HepG2 (cell line): Measurements from ENCODE around the gene FOXA1. TPM values are rescaled to one million over a fixed set of nuclear protein-coding genes. Genes with fewer than 3 reads are reported as not detected.

Experiments
- AHDC1 ChIP-seq: sonication (generic); formaldehyde crosslinking; IDR thresholded peaks from 2 replicates; pipeline ENCODE4 v1.5.1; 2020; ENCODE audit warnings: mild to moderate bottlenecking, missing genetic modification reagents, borderline replicate concordance
- ATF1 ChIP-seq: IDR thresholded peaks from 2 replicates; pipeline ENCODE4 v1.6.1; 2016; ENCODE audit warnings: mild to moderate bottlenecking, control low read depth
- CERS6 ChIP-seq: sonication (generic); formaldehyde crosslinking; IDR thresholded peaks from 2 replicates; pipeline ENCODE4 v1.5.0; 2020; ENCODE audit warnings: missing genetic modification reagents
- EZH2 ChIP-seq: conservative IDR thresholded peaks from 2 replicates; pipeline ENCODE4 v1.6.1; 2012; ENCODE audit warnings: mild to moderate bottlenecking, low read depth, low read length, moderate library complexity
- HHEX ChIP-seq: IDR thresholded peaks from 2 replicates; pipeline ENCODE4 v1.6.1; 2016; ENCODE audit warnings: control low read depth
- JUNB ChIP-seq: sonication (generic); formaldehyde crosslinking; IDR thresholded peaks from 2 replicates; pipeline ENCODE4 v1.8.0; 2022; ENCODE audit warnings: missing genetic modification reagents, mild to moderate bottlenecking, borderline replicate concordance
- MEIS1 ChIP-seq: sonication (generic); formaldehyde crosslinking; IDR thresholded peaks from 2 replicates; pipeline ENCODE4 v1.9.0; 2021; ENCODE audit warnings: mild to moderate bottlenecking, missing genetic modification reagents, moderate library complexity, borderline replicate concordance
- PHF20 ChIP-seq: sonication (generic); formaldehyde crosslinking; IDR thresholded peaks from 2 replicates; pipeline ENCODE4 v1.5.0; 2020; ENCODE audit warnings: mild to moderate bottlenecking, missing genetic modification reagents
- PRPF4 ChIP-seq: fragments of 200-400 bp; formaldehyde crosslinking; IDR thresholded peaks from 2 replicates; pipeline ENCODE4 v1.6.1; 2016; ENCODE audit warnings: low read length, low read depth; ENCODE audit not compliant: poor library complexity, severe bottlenecking
- REPIN1 ChIP-seq: sonication (generic); formaldehyde crosslinking; IDR thresholded peaks from 2 replicates; pipeline ENCODE4 v1.8.0; 2022; ENCODE audit warnings: missing genetic modification reagents, low read depth, mild to moderate bottlenecking, borderline replicate concordance
- SRSF1 ChIP-seq: fragments of 200-400 bp; formaldehyde crosslinking; optimal IDR thresholded peaks from 2 replicates; pipeline ENCODE3; 2017; ENCODE audit warnings: mild to moderate bottlenecking, low read depth, low read length, moderate library complexity
- THAP11 ChIP-seq: IDR thresholded peaks from 2 replicates; pipeline ENCODE4 v1.6.1; 2016; ENCODE audit warnings: missing biosample characterization, missing genetic modification reagents
- ZBTB44 ChIP-seq: sonication (generic); formaldehyde crosslinking; IDR thresholded peaks from 2 replicates; pipeline ENCODE4 v1.4.0; 2020; ENCODE audit warnings: missing genetic modification reagents
- ZNF276 ChIP-seq: sonication (generic); formaldehyde crosslinking; IDR thresholded peaks from 2 replicates; pipeline ENCODE4 v1.4.0; 2020; ENCODE audit warnings: mild to moderate bottlenecking, low read depth, missing genetic modification reagents
- ZNF446 ChIP-seq: sonication (generic); formaldehyde crosslinking; IDR thresholded peaks from 2 replicates; pipeline ENCODE4 v1.5.0; 2020; ENCODE audit warnings: mild to moderate bottlenecking, missing genetic modification reagents
- ZNF552 ChIP-seq: sonication (generic); formaldehyde crosslinking; IDR thresholded peaks from 2 replicates; pipeline ENCODE4 v1.9.0; 2022; ENCODE audit warnings: missing genetic modification reagents, mild to moderate bottlenecking, borderline replicate concordance
- ZSCAN21 ChIP-seq: sonication (generic); formaldehyde crosslinking; IDR thresholded peaks from 2 replicates; pipeline ENCODE4 v1.8.0; 2022; ENCODE audit warnings: mild to moderate bottlenecking, missing genetic modification reagents, moderate library complexity, borderline replicate concordance
- polyA plus RNA-seq, 8 experiments: library from polyadenylated mRNA; depleted of rRNA in 3 of 8; stranded (reverse) in 7 of 8; unstranded in 1 of 8; fragments of >200 nt; fragmentation: Illumina TruSeq in 4 of 8; extraction: Trizol in 4 of 8; gene quantifications; 2 replicates each; pipeline versions ENCODE4 v1.2.1 to v1.2.3, GENCODE V29; 2011 to 2016; ENCODE audit warnings: low read depth in 4 of 8, missing spikeins in 1 of 8, mixed read lengths in 1 of 8; ENCODE audit not compliant: insufficient read depth in 1 of 8
- total RNA-seq, 5 experiments: library from RNA; depleted of rRNA; stranded (reverse); fragments of >200 nt; fragmentation: Illumina TruSeq; extraction: Trizol; gene quantifications; 2 replicates each; pipeline ENCODE4 v1.2.3, GENCODE V29; 2016; ENCODE audit warnings: low read depth in 1 of 5

FOXA1 gene
- total and polyA plus RNA-seq, 2 of the 13 experiments (the other 11 are each of a cell fraction or from before 2014, with no cell fraction given) = 43.4 to 58.6 TPM

GRCh38 chr14:37587881-37588666, 7.0 kb downstream of the FOXA1 start (continued):
- TF ChIP-seq ZBTB44 (CRISPR knock-in tag) (no peak; the same call in 1 of the 2 replicates), CERS6 (CRISPR knock-in tag) (no peak; the same call in 1 of the 2 replicates), ZNF276 (peak; percentile 82), MEIS1 (CRISPR knock-in tag) (no peak), AHDC1 (CRISPR knock-in tag) (no peak; the same call in 1 of the 2 replicates), PRPF4 (no peak), ATF1 (CRISPR knock-in tag) (no peak), REPIN1 (CRISPR knock-in tag) (peak; percentile 81; the same call in 1 of the 2 replicates), ZSCAN21 (CRISPR knock-in tag) (peak; percentile 77; the same call in 1 of the 2 replicates), EZH2 (no peak), ZNF552 (no peak), SRSF1 (peak; percentile 90), PHF20 (CRISPR knock-in tag) (peak; percentile 53; the same call in 1 of the 2 replicates), THAP11 (CRISPR knock-in tag) (no peak), JUNB (CRISPR knock-in tag) (no peak), ZNF446 (CRISPR knock-in tag) (peak; percentile 89; the same call in 1 of the 2 replicates), HHEX (CRISPR knock-in tag) (no peak)
